Right cardiac atrium (tissue), 5 donors: ENCODE measurements around the gene FAM163A. TPM values are rescaled to one million over a fixed set of nuclear protein-coding genes. Genes with fewer than 3 reads are reported as not detected.
A peak's percentile ranks its signal among the peaks of the same experiment; 100 is the strongest.
"Not testable (repeated sequence)": the region's sequence is repeated elsewhere in the genome, so short reads cannot be mapped to it uniquely, and the experiment has no call there.

ENCODE experiments used
- ATAC-seq, 2 donors: fragments of 200-7000 bp; cut with Tn5 transposase; one replicate each; pipeline versions ENCODE4 v1.8.0 to v1.9.1; 2020; ENCODE audit warnings: moderate library complexity in 2 of 2, mild to moderate bottlenecking in 1 of 2
- DNase-seq, 3 donors: peaks; one replicate each; pipeline ENCODE4 v3.0.0-alpha.2; 2020
- H3K27ac ChIP-seq: one replicate; pipeline ENCODE4 v1.5.1; 2013; ENCODE audit warnings: mild to moderate bottlenecking, low read length, control low read depth, moderate library complexity
- H3K27me3 ChIP-seq: one replicate; pipeline ENCODE4 v1.6.1; 2013; ENCODE audit not compliant: control insufficient read depth, insufficient read depth
- H3K4me1 ChIP-seq: one replicate; pipeline ENCODE4 v1.6.1; 2013; ENCODE audit warnings: low read length; ENCODE audit not compliant: control insufficient read depth, insufficient read depth
- H3K4me3 ChIP-seq: one replicate; pipeline ENCODE4 v1.5.1; 2013; ENCODE audit warnings: low read length, control low read depth
- H3K9me3 ChIP-seq: one replicate; pipeline ENCODE4 v1.6.1; 2013; ENCODE audit warnings: low read length; ENCODE audit not compliant: control insufficient read depth
- WGBS: extraction: QIAGEN DNeasy Blood & Tissue Kit; methylation state at CpG from one replicate; pipeline ENCODE4 v1.1.7; 2013; 5-methylcytosine and 5-hydroxymethylcytosine counted together
- intact Hi-C, 4 donors: fragments of 100-400 bp; cut with DNase I; formaldehyde crosslinking; loops; one replicate each; pipeline versions ENCODE4 v1.11.0 to v1.14.0; 2022 to 2023
- polyA plus RNA-seq: library from polyadenylated mRNA; stranded (reverse); fragments of 200-250 nt; gene quantifications from one replicate; pipeline ENCODE4 v1.2.3, GENCODE V29; 2013
- total RNA-seq, 4 donors: library from RNA; stranded (reverse); fragmentation: NEBNext Ultra II Directional; extraction: Animal tissue kit (Norgen Biotek cat#: 25700); gene quantifications; one replicate each; pipeline ENCODE4 v1.2.1, GENCODE V29; 2021
- donor health status: healthy with polysubstance abuse.
- donor health status: DM: no; HTN: yes; CAD: no.
- donor health status: DM: no; HTN: no; CAD: no.
- donor health status: DM: no; HTN: yes; CAD: no; lungs with severe emphysema.
- donor health status: DM: yes; HTN: yes; CAD: no.

FAM163A gene
- total and polyA plus RNA-seq, 5 donors: 0.09 to 0.19 (median 0.16) TPM; not detected in 2

- Histone ChIP-seq H3K27ac (no peak overlapping the region), H3K4me1 (peaks cover 8% of the 10 kb centered on the region), H3K27me3 (no peaks in the 10 kb centered on the region), H3K4me3 (no peak overlapping the region), H3K9me3 (no peaks in the 10 kb centered on the region)
- 82% methylated on average over 1 of the region's 1 CpG for WGBS
- DNase-seq (no peak), ATAC-seq (peak in 1 of 2 donors; percentile 23)
- intact Hi-C loops: no loop called here
Observed at GRCh38 chr1:179794146-179794545, 51.1 kb downstream of the FAM163A start.

GRCh38 chr1:179794669-179795068 is 51.6 kb downstream of the FAM163A start:
- intact Hi-C loops: no loop called here
- H3K4me1 ChIP-seq: peaks cover 9% of the 10 kb centered on the region
- WGBS: 22% methylated on average over 4 of the region's 4 CpGs
- no peak overlapping the region for H3K4me3 ChIP-seq
- no peaks in the 10 kb centered on the region for H3K9me3 ChIP-seq
- peak in 1 of 3 donors; percentile 67 for DNase-seq
- no peak overlapping the region for H3K27ac ChIP-seq
- H3K27me3 ChIP-seq: no peaks in the 10 kb centered on the region
- ATAC-seq: peak; percentile 72 to 91

GRCh38 chr1:179798213-179798863 is 55.2 kb downstream of the FAM163A start:
- WGBS: 78% methylated on average over 10 of the region's 10 CpGs
- Histone ChIP-seq H3K27ac (no peak overlapping the region), H3K4me1 (peaks cover 9% of the 10 kb centered on the region), H3K4me3 (no peak overlapping the region), H3K9me3 (no peaks in the 10 kb centered on the region), H3K27me3 (no peaks in the 10 kb centered on the region)
- ATAC-seq: peak; percentile 30
- DNase-seq: no peak
- intact Hi-C loops: no loop called here

GRCh38 chr1:179798864-179799516 is 55.9 kb downstream of the FAM163A start:
- no peak overlapping the region for H3K27ac ChIP-seq
- no peaks in the 10 kb centered on the region for H3K9me3 ChIP-seq
- WGBS: 91% methylated on average over 6 of the region's 6 CpGs
- intact Hi-C loops: no loop called here
- H3K4me3 ChIP-seq: no peak overlapping the region
- ATAC-seq (peak in 1 of 2 donors; percentile 36), DNase-seq (no peak)
- peaks cover 5% of the 10 kb centered on the region for H3K4me1 ChIP-seq
- no peaks in the 10 kb centered on the region for H3K27me3 ChIP-seq

GRCh38 chr1:179800481-179800880 is 57.4 kb downstream of the FAM163A start:
- WGBS: 88% methylated on average over 4 of the region's 4 CpGs
- H3K4me3 ChIP-seq: no peak overlapping the region
- intact Hi-C loops: no loop called here

GRCh38 chr1:179803104-179803503 is 60.0 kb downstream of the FAM163A start:
- Histone ChIP-seq H3K27ac (no peak overlapping the region), H3K4me1 (peaks cover 5% of the 10 kb centered on the region), H3K9me3 (no peaks in the 10 kb centered on the region), H3K4me3 (no peak overlapping the region), H3K27me3 (no peaks in the 10 kb centered on the region)
- ATAC-seq (no peak), DNase-seq (no peak)
- WGBS: 81% methylated on average over 6 of the region's 6 CpGs
- intact Hi-C loops: no loop called here

More at GRCh38 chr1:179800481-179800880, 57.4 kb downstream of the FAM163A start:
- no peak for DNase-seq
- no peaks in the 10 kb centered on the region for H3K9me3 ChIP-seq
- H3K27ac ChIP-seq: no peak overlapping the region
- H3K4me1 ChIP-seq: peaks cover 5% of the 10 kb centered on the region
- H3K27me3 ChIP-seq: no peaks in the 10 kb centered on the region
- no peak for ATAC-seq

GRCh38 chr1:179803918-179804317 is 60.8 kb downstream of the FAM163A start:
- Histone ChIP-seq H3K4me3 (no peak overlapping the region), H3K4me1 (peaks cover 3% of the 10 kb centered on the region), H3K9me3 (no peaks in the 10 kb centered on the region), H3K27ac (no peak overlapping the region), H3K27me3 (no peaks in the 10 kb centered on the region)
- no peak for DNase-seq
- intact Hi-C loops: no loop called here
- no peak for ATAC-seq
- 100% methylated on average over 1 of the region's 1 CpG for WGBS

GRCh38 chr1:179804417-179804816 is 61.3 kb downstream of the FAM163A start:
- H3K27ac ChIP-seq, H3K9me3 ChIP-seq, H3K4me3 ChIP-seq, ATAC-seq, H3K27me3 ChIP-seq, intact Hi-C loops, DNase-seq, H3K4me1 ChIP-seq: not testable (repeated sequence)
- WGBS: 98% methylated on average over 2 of the region's 2 CpGs

- no peak overlapping the region for H3K27ac ChIP-seq
- no peaks in the 10 kb centered on the region for H3K4me1 ChIP-seq
- no peaks in the 10 kb centered on the region for H3K27me3 ChIP-seq
- no peaks in the 10 kb centered on the region for H3K9me3 ChIP-seq
- whole genome bisulfite sequencing: 94% methylated on average over 19 of the region's 19 CpGs
- DNase-seq (no peak), ATAC-seq (no peak)
- intact Hi-C loops: no loop called here
- no peak overlapping the region for H3K4me3 ChIP-seq
Observed at GRCh38 chr1:179805291-179806195, 62.5 kb downstream of the FAM163A start.

GRCh38 chr1:179806333-179806732 is 63.2 kb downstream of the FAM163A start:
- H3K27me3 ChIP-seq: no peaks in the 10 kb centered on the region
- intact Hi-C loops: no loop called here
- no peaks in the 10 kb centered on the region for H3K9me3 ChIP-seq
- no peak overlapping the region for H3K4me3 ChIP-seq
- H3K27ac ChIP-seq: no peak overlapping the region
- no peak for DNase-seq
- 79% methylated on average over 4 of the region's 4 CpGs for WGBS
- no peak for ATAC-seq
- H3K4me1 ChIP-seq: no peaks in the 10 kb centered on the region

GRCh38 chr1:179807291-179807690 is 64.2 kb downstream of the FAM163A start:
- Histone ChIP-seq H3K27ac (no peak overlapping the region), H3K27me3 (no peaks in the 10 kb centered on the region), H3K9me3 (no peaks in the 10 kb centered on the region), H3K4me1 (no peaks in the 10 kb centered on the region), H3K4me3 (no peak overlapping the region)
- DNase-seq (no peak), ATAC-seq (no peak)
- intact Hi-C loops: no loop called here
- WGBS: 86% methylated on average over 9 of the region's 9 CpGs
